ENCODE data around the gene P4HB. TPM values are rescaled to one million over a fixed set of nuclear protein-coding genes. Genes with fewer than 3 reads are reported as not detected.

P4HB gene
- total and polyA plus RNA-seq, 2 donors (not counting 1 experiment from before 2014, with no cell fraction given): 37.4 to 191 TPM

- 94% methylated on average over 33 of the region's 38 CpGs for WGBS (ENCODE audit: insufficient coverage)
- Histone ChIP-seq H3K27ac (ENCODE audit: low read length in 2 of 2) (no peak overlapping the region), H3K4me2 (replicated peaks; ENCODE audit: low read depth, low read length, poor library complexity, severe bottlenecking) (no peak overlapping the region)
Observed at GRCh38 chr17:81845881-81846742, 14.2 kb downstream of the P4HB start.

More at GRCh38 chr17:81845881-81846742, 14.2 kb downstream of the P4HB start:
- no peaks in the 10 kb centered on the region for H3K9me3 Mint-ChIP-seq (ENCODE audit: insufficient read depth)
- DNase-seq (no peak), ATAC-seq (ENCODE audit: low read depth) (no peak)
- H2AFZ ChIP-seq (ENCODE audit: insufficient read depth, low read depth, low read length, poor library complexity, severe bottlenecking): no peak overlapping the region
- no peaks in the 10 kb centered on the region for H3K4me1 Mint-ChIP-seq
- no peak overlapping the region for H3K9ac ChIP-seq (ENCODE audit: low read length)
- no peaks in the 10 kb centered on the region for H3K9me3 ChIP-seq (ENCODE audit: control extremely low read depth in 1 of 3, control insufficient read depth in 2 of 3, insufficient read depth in 1 of 3, low read length in 2 of 3)
- H3K27me3 ChIP-seq (replicated peaks in 1 of 4; ENCODE audit: control extremely low read depth in 1 of 4, control insufficient read depth in 3 of 4, insufficient read depth in 4 of 4, low read length in 3 of 4): no peaks in the 10 kb centered on the region
- peaks cover 3 to 47% of the 10 kb centered on the region in 2 experiments for H3K36me3 ChIP-seq (replicated peaks in 1 of 2; ENCODE audit: control extremely low read depth in 1 of 2, control insufficient read depth in 1 of 2, extremely low read depth in 1 of 2, insufficient read depth in 2 of 2, low read length in 1 of 2)
- no peaks in the 10 kb centered on the region for H3K4me1 ChIP-seq (ENCODE audit: control insufficient read depth in 2 of 2, insufficient read depth in 2 of 2, low read length in 2 of 2)
- H3K79me2 ChIP-seq (ENCODE audit: control insufficient read depth, insufficient read depth, low read length): no peaks in the 10 kb centered on the region
- TF ChIP-seq CTCF (IDR thresholded peaks at IDR 0.05) (no peak), EZH2 (IDR thresholded peaks at IDR 0.05; ENCODE audit: borderline replicate concordance, insufficient read depth, low read depth, low read length, poor library complexity, severe bottlenecking) (no peak)
- peaks cover 1% of the 10 kb centered on the region for H4K20me1 ChIP-seq (ENCODE audit: control insufficient read depth, insufficient read depth, low read length, poor library complexity, severe bottlenecking)
- H3K4me3 ChIP-seq (ENCODE audit: control extremely low read depth in 1 of 5, extremely low read depth in 1 of 5, insufficient read depth in 1 of 5, low read depth in 2 of 5, low read length in 4 of 5): no peak overlapping the region
- POLR2A ChIA-PET: interaction anchor here (0.5 kb wide), 1 partner anchor 348 kb away, joined by 3 read pairs; no protein-coding TSS in a partner anchor
- H3K4me3 Mint-ChIP-seq: no peak overlapping the region
- H3K27me3 Mint-ChIP-seq: no peaks in the 10 kb centered on the region
- intact Hi-C loops (cut with micrococcal nuclease): no loop called here
- CTCF ChIA-PET: interaction anchor here (0.6 to 1.2 kb wide), 2 partner anchors 27 to 84 kb away, joined by 3 read pairs; no protein-coding TSS in a partner anchor
- no peak overlapping the region for H3K27ac Mint-ChIP-seq

Measured in B cell (primary cell).